ENCODE measurements around the gene HOXD1.

DNA sequence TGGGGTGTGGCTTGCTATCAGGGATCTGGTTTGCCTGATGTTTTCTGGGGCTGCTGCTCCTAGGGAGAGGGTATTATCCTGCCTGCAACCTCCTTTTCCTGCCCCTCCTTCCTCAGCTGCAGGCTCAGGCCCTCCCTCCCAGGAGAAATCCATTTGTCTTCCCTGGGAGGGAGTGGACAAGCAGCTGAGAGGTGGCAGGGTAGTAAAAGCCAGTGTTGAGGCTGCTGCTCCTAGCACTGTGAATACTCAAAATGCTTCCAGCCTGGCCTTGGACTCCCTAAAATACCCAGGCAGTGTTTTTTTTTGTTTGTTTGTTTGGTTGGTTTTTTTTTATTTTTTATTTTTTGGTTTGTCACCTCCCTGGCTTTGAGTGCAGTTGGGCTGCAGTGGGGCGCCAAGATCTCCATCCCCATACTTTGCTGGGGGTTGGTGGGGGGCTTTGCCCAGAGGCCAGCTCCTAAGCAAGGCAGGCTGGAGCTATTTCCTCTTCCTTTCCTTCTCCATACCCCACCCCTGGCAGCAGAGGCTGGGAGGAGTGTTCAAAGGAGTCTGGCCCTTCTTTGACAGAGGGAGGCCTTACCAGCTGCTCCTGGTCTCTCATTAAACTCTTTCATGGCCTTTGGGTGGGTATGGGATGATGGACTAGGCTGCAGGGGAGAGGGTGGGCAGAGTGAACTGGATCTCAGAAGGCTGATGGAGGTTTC lies 17.7 kb upstream of the HOXD1 start:
- TF ChIP-seq, protein P1, sequence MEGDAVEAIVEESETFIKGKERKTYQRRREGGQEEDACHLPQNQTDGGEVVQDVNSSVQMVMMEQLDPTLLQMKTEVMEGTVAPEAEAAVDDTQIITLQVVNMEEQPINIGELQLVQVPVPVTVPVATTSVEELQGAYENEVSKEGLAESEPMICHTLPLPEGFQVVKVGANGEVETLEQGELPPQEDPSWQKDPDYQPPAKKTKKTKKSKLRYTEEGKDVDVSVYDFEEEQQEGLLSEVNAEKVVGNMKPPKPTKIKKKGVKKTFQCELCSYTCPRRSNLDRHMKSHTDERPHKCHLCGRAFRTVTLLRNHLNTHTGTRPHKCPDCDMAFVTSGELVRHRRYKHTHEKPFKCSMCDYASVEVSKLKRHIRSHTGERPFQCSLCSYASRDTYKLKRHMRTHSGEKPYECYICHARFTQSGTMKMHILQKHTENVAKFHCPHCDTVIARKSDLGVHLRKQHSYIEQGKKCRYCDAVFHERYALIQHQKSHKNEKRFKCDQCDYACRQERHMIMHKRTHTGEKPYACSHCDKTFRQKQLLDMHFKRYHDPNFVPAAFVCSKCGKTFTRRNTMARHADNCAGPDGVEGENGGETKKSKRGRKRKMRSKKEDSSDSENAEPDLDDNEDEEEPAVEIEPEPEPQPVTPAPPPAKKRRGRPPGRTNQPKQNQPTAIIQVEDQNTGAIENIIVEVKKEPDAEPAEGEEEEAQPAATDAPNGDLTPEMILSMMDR (IDR thresholded peaks at IDR 0.05) = no peak
- no peak for TF ChIP-seq POLR2A (IDR thresholded peaks at IDR 0.05)

All from thyroid gland (tissue), 4 donors.